ENCODE data around the gene TLR8.

- no peak for TF ChIP-seq POLR2A (IDR thresholded peaks at IDR 0.05; ENCODE audit: low read depth, low read length)
- TF ChIP-seq POLR2AphosphoS5 (IDR thresholded peaks at IDR 0.05; ENCODE audit: low read depth, low read length), result no peak
Observed at GRCh38 chrX:12886545-12886944, 19.9 kb upstream of the TLR8 start.

Measured in GM12892 (cell line).